ENCODE results near the gene TFDP3.

TFDP3 gene, protein sequence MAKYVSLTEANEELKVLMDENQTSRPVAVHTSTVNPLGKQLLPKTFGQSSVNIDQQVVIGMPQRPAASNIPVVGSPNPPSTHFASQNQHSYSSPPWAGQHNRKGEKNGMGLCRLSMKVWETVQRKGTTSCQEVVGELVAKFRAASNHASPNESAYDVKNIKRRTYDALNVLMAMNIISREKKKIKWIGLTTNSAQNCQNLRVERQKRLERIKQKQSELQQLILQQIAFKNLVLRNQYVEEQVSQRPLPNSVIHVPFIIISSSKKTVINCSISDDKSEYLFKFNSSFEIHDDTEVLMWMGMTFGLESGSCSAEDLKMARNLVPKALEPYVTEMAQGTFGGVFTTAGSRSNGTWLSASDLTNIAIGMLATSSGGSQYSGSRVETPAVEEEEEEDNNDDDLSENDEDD

DNA sequence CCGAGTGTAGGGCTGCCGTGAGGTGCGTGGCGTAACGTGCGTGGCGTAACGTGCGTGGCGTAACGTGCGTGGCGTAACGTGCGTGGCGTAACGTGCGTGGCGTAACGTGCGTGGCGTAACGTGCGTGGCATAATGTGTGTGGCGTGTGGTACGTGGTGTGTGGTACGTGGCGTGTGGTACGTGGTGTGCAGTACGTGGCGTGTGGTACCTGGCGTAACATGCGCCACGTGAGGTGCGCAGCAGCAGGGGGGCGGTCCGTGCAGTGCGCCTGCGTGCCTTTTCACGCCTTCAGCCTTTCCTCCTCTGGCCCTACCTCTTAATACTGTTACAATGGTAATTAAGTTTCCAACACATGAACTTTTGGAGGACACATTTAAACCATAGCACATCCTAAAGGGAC lies at the start of gene TFDP3:
Gene TFDP3 (minus strand): TSS at position 26 of the 400 bp plus-strand sequence. CDS start 95 bp downstream, outside the sequence.
- no peak for DNase-seq

- DNase-seq: no peak
These were observed 49.5 kb upstream of the TFDP3 start for GRCh38 chrX:133267621-133268020.

GRCh38 chrX:133265331-133265730 lies 47.2 kb upstream of the TFDP3 start:
- DNase-seq: no peak

- DNase-seq: no peak
These were observed 40.3 kb upstream of the TFDP3 start for GRCh38 chrX:133258481-133258880.

DNA sequence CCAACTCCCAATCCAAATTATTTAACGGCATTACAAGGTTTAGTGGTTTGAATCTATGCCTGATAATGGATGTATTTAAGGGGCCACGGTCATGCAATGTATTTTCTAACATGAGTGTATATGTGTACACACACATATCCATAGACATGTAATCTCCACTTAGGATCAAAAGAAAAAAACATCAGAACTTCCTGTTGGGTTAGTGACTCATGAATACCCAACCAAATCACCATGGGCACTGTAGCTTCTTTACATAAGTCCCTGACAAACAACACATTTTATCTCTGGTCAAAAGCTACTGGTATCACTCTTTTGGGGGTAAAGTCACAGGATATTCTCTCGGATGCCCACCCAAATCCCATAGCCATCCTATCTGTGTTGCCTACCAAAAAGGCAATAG lies 36.5 kb upstream of the TFDP3 start:
- no peak for DNase-seq

GRCh38 chrX:133251204-133251603 lies 33.0 kb upstream of the TFDP3 start:
- DNase-seq: no peak

DNA sequence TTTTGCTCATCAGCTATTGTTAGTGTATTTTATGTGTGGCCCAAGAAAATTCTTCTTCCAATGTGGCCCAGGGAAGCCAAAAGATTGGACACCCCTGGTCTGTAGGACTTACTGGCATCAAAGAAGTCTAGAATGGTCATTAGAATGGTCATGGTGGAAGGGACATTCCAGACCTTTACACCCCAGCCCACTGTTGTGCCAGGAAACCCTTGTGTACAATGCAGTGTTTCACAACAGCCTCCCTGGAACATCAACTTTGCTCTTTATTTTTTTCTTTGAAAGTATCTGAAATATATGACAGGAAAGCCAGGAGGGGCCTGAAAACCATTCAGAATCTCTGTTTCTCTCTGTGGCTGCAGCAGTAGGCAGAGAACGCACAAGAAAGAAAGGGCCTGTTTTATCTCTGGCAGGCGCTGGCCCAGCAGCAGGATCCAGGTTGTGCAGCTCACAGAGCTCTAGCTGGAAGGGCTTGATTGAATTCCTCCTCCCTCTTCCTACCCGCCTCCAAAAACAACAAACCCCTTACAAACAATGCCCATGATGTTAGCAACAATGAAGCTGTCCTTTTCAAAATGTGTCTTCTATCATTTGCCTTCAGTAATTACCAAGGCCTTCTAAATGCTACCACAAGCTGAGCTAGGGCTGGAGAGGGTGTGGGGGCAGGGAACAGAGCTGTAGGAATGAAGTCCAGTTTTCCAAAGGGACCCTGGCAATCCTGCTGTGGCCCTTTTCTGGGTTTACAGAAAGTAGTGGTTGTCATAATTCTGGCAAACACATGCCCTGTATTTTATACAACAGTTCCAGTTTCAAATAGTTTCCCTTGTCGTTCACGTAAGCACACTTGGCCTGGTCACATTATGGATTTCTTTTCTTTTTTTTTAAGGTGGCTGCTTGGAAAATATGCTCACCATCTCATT lies 32.3 kb upstream of the TFDP3 start:
- DNase-seq: no peak

GRCh38 chrX:133249266-133250058 lies 31.3 kb upstream of the TFDP3 start:
- DNase-seq: no peak

DNA sequence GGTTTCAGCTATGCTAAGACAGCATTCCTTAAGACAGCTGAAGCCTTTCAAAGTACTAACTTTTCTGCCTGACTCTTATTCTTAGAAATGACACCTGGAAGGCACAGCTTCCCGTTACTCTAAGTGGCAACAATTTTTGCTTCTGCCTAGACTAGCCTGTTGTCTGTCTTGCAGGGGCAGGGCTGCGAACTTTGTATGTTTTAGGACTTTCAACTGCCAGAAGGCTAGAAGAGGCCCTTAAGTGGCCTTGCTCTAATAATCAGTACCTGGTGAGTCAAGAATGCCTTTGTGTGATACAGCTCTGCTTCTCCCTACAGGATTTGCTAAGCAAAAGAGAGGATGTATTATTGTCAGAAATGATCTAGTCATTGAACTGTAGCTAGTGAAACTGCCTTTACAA lies 30.0 kb upstream of the TFDP3 start:
- no peak for DNase-seq

DNA sequence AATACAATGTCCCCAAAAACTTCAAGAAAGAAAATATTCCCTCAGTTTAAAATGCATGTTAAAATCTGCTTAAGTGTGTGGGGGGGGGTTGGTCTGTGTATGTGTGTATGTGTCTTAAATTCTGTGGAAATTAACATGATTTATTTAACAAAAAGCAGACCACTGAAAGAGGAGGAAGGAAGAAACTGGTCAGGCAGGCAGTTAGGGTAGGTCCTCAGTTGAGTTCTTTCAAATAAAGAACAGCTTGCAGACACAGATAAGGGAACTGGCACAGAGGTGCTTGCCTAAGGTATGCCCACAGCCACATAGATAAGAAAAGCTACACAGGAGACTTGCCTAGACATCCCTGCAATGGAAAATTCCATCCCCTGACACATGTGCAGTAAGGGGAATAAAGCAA lies 28.8 kb upstream of the TFDP3 start:
- DNase-seq: no peak

- DNase-seq: no peak
These were observed 17.7 kb upstream of the TFDP3 start for GRCh38 chrX:133235830-133236229.

- no peak for DNase-seq
These were observed 14.2 kb upstream of the TFDP3 start for GRCh38 chrX:133232331-133232730.

GRCh38 chrX:133229361-133229760 lies 11.2 kb upstream of the TFDP3 start:
- no peak for DNase-seq

- DNase-seq: no peak
These were observed 2.4 kb downstream of the TFDP3 start for GRCh38 chrX:133215747-133216146.

DNA sequence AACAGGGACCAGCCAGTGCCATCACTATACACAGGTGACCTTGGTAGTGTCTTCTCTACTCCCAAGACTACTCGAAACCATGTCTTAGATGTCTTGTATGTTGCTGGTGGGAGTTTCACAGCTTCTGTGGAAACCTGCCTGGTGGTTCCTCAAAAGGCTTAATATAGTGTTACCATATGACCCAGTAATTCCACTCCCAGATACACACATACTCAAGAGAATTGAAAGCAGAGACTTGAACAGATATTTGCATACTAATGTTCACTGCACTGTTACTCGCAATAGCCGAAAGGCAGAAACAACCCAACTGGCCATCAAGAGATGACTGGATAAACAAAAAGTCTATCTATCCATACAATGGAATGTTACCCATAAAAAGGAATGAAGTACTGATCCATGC lies 3.1 kb downstream of the TFDP3 start:
- no peak for DNase-seq

DNA sequence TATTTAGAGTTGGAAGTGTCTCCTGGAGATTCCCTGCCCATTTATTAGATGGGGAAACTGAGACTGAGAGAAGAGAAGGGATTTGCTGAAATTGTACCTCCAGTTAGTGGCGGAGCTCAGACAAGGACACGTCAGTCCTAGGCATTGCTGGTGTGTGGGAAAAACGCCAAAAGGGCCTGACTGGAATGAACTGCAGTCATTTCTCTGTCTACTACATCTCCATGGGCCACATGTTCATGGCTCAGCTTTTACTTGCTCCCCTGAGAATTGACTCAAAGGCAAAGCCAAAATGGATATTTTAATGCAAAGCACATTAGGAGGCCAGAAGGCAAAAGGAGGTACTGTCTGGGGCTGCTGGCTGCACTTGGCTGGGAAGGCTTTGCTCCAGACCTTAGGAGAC lies 3.9 kb downstream of the TFDP3 start:
- DNase-seq: no peak

DNA sequence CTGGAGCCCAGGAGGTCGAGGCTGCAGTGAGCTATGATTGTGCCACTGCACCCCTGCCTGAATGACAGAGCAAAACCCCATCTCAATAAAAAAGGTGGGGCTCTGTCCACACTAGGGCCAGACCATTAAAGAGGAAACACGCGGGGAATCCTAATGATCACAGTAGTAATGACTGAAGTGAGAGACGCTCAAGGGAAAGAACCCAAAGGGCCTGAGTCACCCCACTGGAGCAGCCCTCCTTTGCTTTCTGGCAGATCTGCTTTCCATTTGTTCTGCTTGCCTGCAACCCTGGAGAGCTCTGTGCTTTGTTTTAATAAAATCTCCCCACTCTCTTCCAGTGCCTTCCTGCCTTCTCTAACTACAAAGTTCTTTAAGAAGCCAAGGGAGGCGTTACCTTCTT lies 5.0 kb downstream of the TFDP3 start:
- DNase-seq: no peak

- DNase-seq: no peak
These were observed 10.4 kb downstream of the TFDP3 start for GRCh38 chrX:133207751-133208150.

- no peak for DNase-seq
These were observed 26.5 kb downstream of the TFDP3 start for GRCh38 chrX:133191739-133192039.

GRCh38 chrX:133190877-133191738 lies 27.0 kb downstream of the TFDP3 start:
- DNase-seq: no peak

GRCh38 chrX:133189195-133189594 lies 29.0 kb downstream of the TFDP3 start:
- no peak for DNase-seq

DNA sequence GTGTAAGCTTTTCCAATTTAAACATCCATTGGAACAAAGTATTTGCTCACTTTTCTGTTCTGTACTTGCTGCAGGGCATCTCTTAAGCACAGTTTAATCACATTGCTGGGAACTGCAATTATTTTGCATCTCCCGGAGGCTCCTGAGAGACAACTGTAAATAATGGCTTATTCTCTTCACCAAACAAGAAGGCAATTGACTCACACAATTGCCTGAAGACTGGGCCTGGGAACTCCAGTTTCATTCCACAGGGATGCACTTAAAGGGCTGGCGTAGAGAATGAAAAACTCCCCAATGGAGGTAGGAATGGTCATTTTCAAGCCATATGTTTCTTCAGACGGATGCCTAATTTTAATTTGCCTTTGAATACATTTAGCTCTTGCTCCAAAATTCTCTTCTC lies 29.5 kb downstream of the TFDP3 start:
- no peak for DNase-seq

All from CD4-positive, alpha-beta T cell treated with Interleukin-10 for 1 hour (primary cell).